HEK293T (cell line): ENCODE results near the gene AP2A2.

Experiments used
- CTCF ChIA-PET: fragments of 350-600 bp; formaldehyde crosslinking; extraction: SDS; loops from one replicate; lab custom pipeline; 2021; ENCODE audit warnings: antibody characterized with exemption, inconsistent platforms; lab: Yijun Ruan, JAX
- POLR2A ChIA-PET: fragments of 350-600 bp; formaldehyde crosslinking; extraction: SDS; loops from one replicate; lab custom pipeline; 2020; ENCODE audit warnings: antibody characterized with exemption, inconsistent platforms; lab: Yijun Ruan, JAX
- DNase-seq: peaks from one replicate; pipeline ENCODE4 v3.0.0; 2012; ENCODE audit warnings: mixed read lengths; ENCODE audit errors: extremely low spot score
- ARNT ChIP-seq: fragments of 450-650 bp; IDR thresholded peaks from 2 replicates; pipeline ENCODE4 v1.6.1; 2017; ENCODE audit warnings: mild to moderate bottlenecking
- BHLHE40 ChIP-seq: fragments of 450-650 bp; IDR thresholded peaks from 2 replicates; pipeline ENCODE4 v1.6.1; 2016; ENCODE audit warnings: mild to moderate bottlenecking, moderate library complexity, borderline replicate concordance
- CTBP1 ChIP-seq: fragments of 450-650 bp; IDR thresholded peaks from 2 replicates; pipeline ENCODE4 v1.6.1; 2016; ENCODE audit warnings: borderline replicate concordance
- ELF4 ChIP-seq: fragments of 450-650 bp; IDR thresholded peaks from 2 replicates; pipeline ENCODE4 v1.6.1; 2017; ENCODE audit warnings: antibody characterized with exemption
- FOXA1 ChIP-seq: fragments of 450-650 bp; IDR thresholded peaks from 2 replicates; pipeline ENCODE4 v1.6.1; 2016; ENCODE audit warnings: mild to moderate bottlenecking
- FOXK2 ChIP-seq: fragments of 450-650 bp; IDR thresholded peaks from 2 replicates; pipeline ENCODE4 v1.6.1; 2016; ENCODE audit warnings: mild to moderate bottlenecking
- FOXM1 ChIP-seq: fragments of 450-650 bp; IDR thresholded peaks from 2 replicates; pipeline ENCODE4 v1.6.1; 2017; ENCODE audit warnings: mild to moderate bottlenecking, borderline replicate concordance
- HDGF ChIP-seq: fragments of 450-650 bp; IDR thresholded peaks from 2 replicates; pipeline ENCODE4 v1.6.1; 2017; ENCODE audit warnings: antibody characterized with exemption, borderline replicate concordance
- L3MBTL2 ChIP-seq: fragments of 450-650 bp; conservative IDR thresholded peaks from 2 replicates; pipeline ENCODE4 v1.6.1; 2016; ENCODE audit warnings: mild to moderate bottlenecking
- LEF1 ChIP-seq: fragments of 450-650 bp; IDR thresholded peaks from 2 replicates; pipeline ENCODE4 v1.6.1; 2017; ENCODE audit warnings: mild to moderate bottlenecking, borderline replicate concordance
- NFRKB ChIP-seq: fragments of 450-650 bp; IDR thresholded peaks from 2 replicates; pipeline ENCODE4 v1.6.1; 2016; ENCODE audit warnings: mild to moderate bottlenecking, moderate library complexity
- PKNOX1 ChIP-seq: fragments of 450-650 bp; IDR thresholded peaks from 2 replicates; pipeline ENCODE4 v1.6.1; 2016
- SP1 ChIP-seq: fragments of 450-650 bp; IDR thresholded peaks from 2 replicates; pipeline ENCODE4 v1.6.1; 2017
- SUZ12 ChIP-seq: fragments of 450-650 bp; IDR thresholded peaks from 2 replicates; pipeline ENCODE4 v1.6.1; 2016; ENCODE audit warnings: mild to moderate bottlenecking
- TARDBP ChIP-seq: fragments of 450-650 bp; IDR thresholded peaks from 2 replicates; pipeline ENCODE4 v1.6.1; 2016
- ZNF384 ChIP-seq: fragments of 450-650 bp; IDR thresholded peaks from 2 replicates; pipeline ENCODE4 v1.6.1; 2016

AP2A2 gene

GRCh38 chr11:925496-926301, at the start of gene AP2A2:
Gene AP2A2, plus strand, starts transcription at chr11:925870. Its CDS starts 152 bp downstream, at chr11:926022.
- POLR2A ChIA-PET = interaction anchor here (1.0 to 1.8 kb wide), 3 partner anchors 10 to 15 kb away, joined by 4 to 6 read pairs (median 5); partner anchors contain the start of gene CHID1
- TF ChIP-seq ARNT (peak; percentile 69), FOXM1 (peak; percentile 68), L3MBTL2 (no peak), SUZ12 (no peak), BHLHE40 (no peak), FOXA1 (no peak), ZNF384 (no peak), TARDBP (no peak), NFRKB (no peak), HDGF (no peak), LEF1 (peak; percentile 28; the same call in 1 of the 2 replicates), FOXK2 (no peak), SP1 (no peak), ELF4 (no peak), PKNOX1 (no peak), CTBP1 (no peak)
- DNase-seq = peak; percentile 97
- CTCF ChIA-PET = no interaction called here

- POLR2A ChIA-PET = interaction anchor here (1.2 kb wide), 1 partner anchor 34 kb away, joined by 3 read pairs; the partner anchor contains the start of gene CHID1
- TF ChIP-seq CTBP1 (no peak), SP1 (no peak), HDGF (no peak)
- no peak for DNase-seq
- CTCF ChIA-PET = no interaction called here
These were observed 49.1 kb upstream of the AP2A2 start for GRCh38 chr11:876545-876944.

- TF ChIP-seq SUZ12 (no peak), HDGF (no peak), TARDBP (no peak), PKNOX1 (no peak), ARNT (no peak), ELF4 (no peak), ZNF384 (no peak), LEF1 (no peak), NFRKB (no peak), FOXA1 (no peak), BHLHE40 (no peak), SP1 (no peak), FOXK2 (no peak)
- ChIA-PET POLR2A (interaction anchor here (0.7 kb wide), 1 partner anchor 17 kb away, joined by 3 read pairs; no protein-coding TSS in a partner anchor), CTCF (no interaction called here)
- DNase-seq = peak; percentile 53
These were observed 48.1 kb upstream of the AP2A2 start for GRCh38 chr11:877565-877964.

- ChIA-PET POLR2A (no interaction called here), CTCF (no interaction called here)
- TF ChIP-seq SP1 (no peak), HDGF (no peak), TARDBP (no peak), CTBP1 (no peak), BHLHE40 (no peak), PKNOX1 (no peak), FOXK2 (no peak), FOXM1 (no peak), FOXA1 (no peak), SUZ12 (no peak)
- DNase-seq = no peak
These were observed 45.2 kb upstream of the AP2A2 start for GRCh38 chr11:880447-880846.

GRCh38 chr11:882596-882995, 43.1 kb upstream of the AP2A2 start:
- DNase-seq = no peak
- POLR2A ChIA-PET = no interaction called here
- TF ChIP-seq BHLHE40 = no peak
- TF ChIP-seq TARDBP = no peak
- TF ChIP-seq HDGF = no peak
- TF ChIP-seq FOXM1 = no peak
- TF ChIP-seq LEF1 = no peak
- no peak for TF ChIP-seq CTBP1
- no peak for TF ChIP-seq FOXK2
- TF ChIP-seq ZNF384 = no peak
- no peak for TF ChIP-seq NFRKB
- no peak for TF ChIP-seq ELF4
- no peak for TF ChIP-seq FOXA1
- TF ChIP-seq SUZ12 = no peak
- no peak for TF ChIP-seq SP1
- no peak for TF ChIP-seq PKNOX1
- no peak for TF ChIP-seq ARNT
- no peak for TF ChIP-seq L3MBTL2
- CTCF ChIA-PET = no interaction called here
